Measurements from ENCODE around the gene CYP1B1.

The CYP1B1 gene

GRCh38 chr2:38076152-38076709 lies 280 bp upstream of the CYP1B1 start:
- DNase-seq (ENCODE audit: low read depth in 2 of 2), result peak in 1 of 2 experiments; percentile 41

GRCh38 chr2:38074764-38075506 lies 1.0 kb downstream of the CYP1B1 start:
- no peak for DNase-seq (ENCODE audit: low read depth in 2 of 2)

GRCh38 chr2:38074058-38074763 lies 1.7 kb downstream of the CYP1B1 start:
- no peak for DNase-seq (ENCODE audit: low read depth in 2 of 2)

GRCh38 chr2:38073211-38074057 lies 2.5 kb downstream of the CYP1B1 start:
- no peak for DNase-seq (ENCODE audit: low read depth in 2 of 2)

GRCh38 chr2:38070438-38070837 lies 5.5 kb downstream of the CYP1B1 start:
- DNase-seq (ENCODE audit: low read depth in 2 of 2), result no peak

GRCh38 chr2:38068234-38068633 lies 7.7 kb downstream of the CYP1B1 start:
- DNase-seq (ENCODE audit: low read depth in 2 of 2), result no peak

GRCh38 chr2:38066421-38067115 lies 9.4 kb downstream of the CYP1B1 start:
- DNase-seq (ENCODE audit: low read depth in 2 of 2), result no peak

- no peak for DNase-seq (ENCODE audit: low read depth in 2 of 2)
Measured at GRCh38 chr2:38065502-38066135, 10.3 kb downstream of the CYP1B1 start.

GRCh38 chr2:38064801-38065501 lies 11.0 kb downstream of the CYP1B1 start:
- DNase-seq (ENCODE audit: low read depth in 2 of 2), result no peak

GRCh38 chr2:38060236-38061018 lies 15.5 kb downstream of the CYP1B1 start:
- no peak for DNase-seq (ENCODE audit: low read depth in 2 of 2)

- no peak for DNase-seq (ENCODE audit: low read depth in 2 of 2)
Measured at GRCh38 chr2:38057651-38058410, 18.1 kb downstream of the CYP1B1 start.

- DNase-seq (ENCODE audit: low read depth in 2 of 2), result no peak
Measured at GRCh38 chr2:38056216-38056615, 19.7 kb downstream of the CYP1B1 start.

- DNase-seq (ENCODE audit: low read depth in 2 of 2), result no peak
Measured at GRCh38 chr2:38045811-38046210, 30.1 kb downstream of the CYP1B1 start.

GRCh38 chr2:38039121-38039910 lies 36.6 kb downstream of the CYP1B1 start:
- no peak for DNase-seq (ENCODE audit: low read depth in 2 of 2)

- no peak for DNase-seq (ENCODE audit: low read depth in 2 of 2)
Measured at GRCh38 chr2:38038682-38039081, 37.3 kb downstream of the CYP1B1 start.

GRCh38 chr2:38037757-38038621 lies 38.0 kb downstream of the CYP1B1 start:
- DNase-seq (ENCODE audit: low read depth in 2 of 2), result no peak

- DNase-seq (ENCODE audit: low read depth in 2 of 2), result no peak
Measured at GRCh38 chr2:38037325-38037724, 38.6 kb downstream of the CYP1B1 start.

Data from fibroblast of skin of left biceps (primary cell).